ENCODE results near the gene GAMT. TPM values are rescaled to one million over a fixed set of nuclear protein-coding genes. Genes with fewer than 3 reads are reported as not detected.
A peak's percentile ranks its signal among the peaks of the same experiment; 100 is the strongest.

The GAMT gene
- total and polyA plus RNA-seq, 2 of the 13 experiments (the other 11 are each of a cell fraction or from before 2014, with no cell fraction given): 115 to 124 TPM

GRCh38 chr19:1445185-1445931, 44.0 kb upstream of the GAMT start (continued):
- TF ChIP-seq FUBP1 (CRISPR knock-in tag; IDR thresholded peaks at IDR 0.05; ENCODE audit: borderline replicate concordance) (no peak), ZNF550 (CRISPR knock-in tag; IDR thresholded peaks at IDR 0.05; ENCODE audit: borderline replicate concordance) (peak; percentile 60; the same call in 1 of the 2 replicates), EZH2 (conservative IDR thresholded peaks at IDR 0.05; ENCODE audit: low read depth, low read length) (no peak), ZNF687 (CRISPR knock-in tag; IDR thresholded peaks at IDR 0.05) (peak; percentile 85), ZNF749 (CRISPR knock-in tag; IDR thresholded peaks at IDR 0.05; ENCODE audit: borderline replicate concordance) (no peak), ZNF362 (CRISPR knock-in tag; IDR thresholded peaks at IDR 0.05; ENCODE audit: borderline replicate concordance) (no peak), PAXIP1 (CRISPR knock-in tag; conservative IDR thresholded peaks at IDR 0.05) (peak; percentile 36; the same call in 1 of the 2 replicates), ZNF710 (CRISPR knock-in tag; IDR thresholded peaks at IDR 0.05; ENCODE audit: borderline replicate concordance) (no peak), ZNF552 (CRISPR knock-in tag; IDR thresholded peaks at IDR 0.05; ENCODE audit: borderline replicate concordance) (no peak), DMTF1 (CRISPR knock-in tag; IDR thresholded peaks at IDR 0.05) (no peak)

Measured in HepG2 (cell line).